Mesodermal cell (in vitro differentiated cells): ENCODE results near the gene CLIP1.

Source experiments
- H3K27ac ChIP-seq: 2 replicates; pipeline ENCODE4 v1.7.0; 2013; ENCODE audit warnings: mild to moderate bottlenecking, low read depth, low read length, moderate library complexity; ENCODE audit not compliant: severe bottlenecking
- H3K36me3 ChIP-seq: 2 replicates; pipeline ENCODE4 v1.7.1; 2013; ENCODE audit warnings: mild to moderate bottlenecking, low read length, moderate library complexity; ENCODE audit not compliant: control insufficient read depth, insufficient read depth
- H3K4me1 ChIP-seq: one replicate; pipeline ENCODE4 v1.7.1; 2013; ENCODE audit warnings: mild to moderate bottlenecking, low read length; ENCODE audit not compliant: insufficient read depth, control insufficient read depth, poor library complexity, severe bottlenecking
- H3K4me3 ChIP-seq: 2 replicates; pipeline ENCODE4 v1.7.0; 2013; ENCODE audit warnings: low read length, control low read depth, mild to moderate bottlenecking; ENCODE audit not compliant: insufficient read depth, poor library complexity, severe bottlenecking; ENCODE audit errors: extremely low read depth
- H3K9me3 ChIP-seq: 2 replicates; pipeline ENCODE4 v1.7.1; 2013; ENCODE audit warnings: mild to moderate bottlenecking, low read length, moderate library complexity; ENCODE audit not compliant: control insufficient read depth
- WGBS, 2 experiments: methylation state at CpG; one replicate each; pipeline ENCODE4 v1.1.5; 2013; ENCODE audit warnings: missing lambda C conversion rate in 2 of 2; ENCODE audit not compliant: insufficient coverage in 2 of 2; 5-methylcytosine and 5-hydroxymethylcytosine counted together

The CLIP1 gene

DNA sequence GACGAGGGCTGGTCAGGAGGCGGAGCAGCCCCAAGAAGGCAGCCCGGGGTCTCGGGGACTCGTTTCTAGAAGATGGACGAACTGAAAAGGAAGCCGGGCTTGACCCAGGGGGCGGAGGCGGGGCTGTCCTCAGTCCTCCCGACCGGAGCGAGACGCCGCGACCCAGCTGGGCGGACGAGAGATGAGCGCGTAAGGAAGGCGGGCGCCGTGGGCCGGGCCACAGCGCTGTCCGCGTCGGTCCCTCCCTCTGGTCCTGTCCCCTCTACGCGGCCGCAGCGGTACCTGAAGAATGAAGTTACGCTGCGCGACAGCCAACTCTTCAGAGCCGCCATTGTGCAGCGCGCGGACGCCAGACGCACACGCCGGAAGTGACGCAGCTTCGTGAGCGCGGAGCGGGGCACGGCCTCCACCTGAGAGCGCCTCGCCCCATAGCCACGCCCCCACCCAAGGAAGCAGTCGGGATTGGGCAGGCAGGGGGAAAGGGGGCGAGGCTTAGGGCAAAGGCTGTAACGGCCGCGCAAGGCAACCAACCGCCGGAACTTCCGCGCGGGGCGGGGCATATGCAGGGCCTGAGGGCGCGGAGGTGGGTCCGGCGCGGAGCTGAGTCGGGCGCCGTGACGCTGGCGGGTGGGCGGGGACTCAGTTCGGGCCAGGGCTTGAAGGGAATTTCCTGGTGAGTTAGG is 196.6 kb downstream of the CLIP1 start, which contains the start of gene DIABLO:
Gene DIABLO (minus strand): TSS at position 370 of the 683 bp plus-strand sequence. CDS start 38 bp downstream, at position 332.
- peak within 1 kb of the TSS; percentile 98 for H3K27ac ChIP-seq
- 0 to 1% methylated on average over 46 to 52 of the region's 74 CpGs for WGBS, 2 experiments
- H3K4me1 ChIP-seq: peaks cover 21% of the 10 kb centered on the region
- peaks cover 48% of the 10 kb centered on the region for H3K36me3 ChIP-seq
- H3K4me3 ChIP-seq: peak within 1 kb of the TSS; percentile 97
- no peaks in the 10 kb centered on the region for H3K9me3 ChIP-seq
